Adipose tissue (tissue), 3 donors: ENCODE measurements around the gene MTHFS. TPM values are rescaled to one million over a fixed set of nuclear protein-coding genes. Genes with fewer than 3 reads are reported as not detected.
A peak's percentile ranks its signal among the peaks of the same experiment; 100 is the strongest.
"Not testable (repeated sequence)": the region's sequence is repeated elsewhere in the genome, so short reads cannot be mapped to it uniquely, and the experiment has no call there.

ENCODE experiments used
- H3K27ac ChIP-seq: one replicate; pipeline ENCODE4 v1.5.1; 2013; ENCODE audit warnings: low read depth, low read length
- WGBS, 3 donors: extraction: QIAGEN DNeasy Blood & Tissue Kit; methylation state at CpG; one replicate each; pipeline ENCODE4 v1.1.7; 2013; 5-methylcytosine and 5-hydroxymethylcytosine counted together
- polyA plus RNA-seq, 3 donors: library from polyadenylated mRNA; stranded (reverse); fragments of 200-250 nt; gene quantifications; one replicate each; pipeline ENCODE4 v1.2.3, GENCODE V29; 2013
- donor health status: healthy with polysubstance abuse.
- donor health status: Bipolar disorder and iron deficiency.
- donor health status: healthy.

MTHFS gene
- polyA plus RNA-seq, 3 donors = 60.4 to 94.7 (median 86.8) TPM

- WGBS, 3 donors = 94 to 99% (median 95%) methylated on average over 27 of the region's 27 CpGs
Measured at GRCh38 chr15:79919090-79919748, 22.4 kb upstream of the MTHFS start.

GRCh38 chr15:79918278-79918677 is 21.5 kb upstream of the MTHFS start:
- no peak overlapping the region for H3K27ac ChIP-seq
- 93 to 97% (median 96%) methylated on average over 11 of the region's 11 CpGs for WGBS, 3 donors

More at GRCh38 chr15:79919090-79919748, 22.4 kb upstream of the MTHFS start:
- no peak overlapping the region for H3K27ac ChIP-seq

GRCh38 chr15:79916502-79917132 is 19.8 kb upstream of the MTHFS start:
- WGBS, 3 donors = 60 to 75% (median 60%) methylated on average over 3 of the region's 3 CpGs
- H3K27ac ChIP-seq = no peak overlapping the region

GRCh38 chr15:79915776-79916501 is 19.1 kb upstream of the MTHFS start:
- H3K27ac ChIP-seq = not testable (repeated sequence)
- WGBS, 3 donors = 75 to 93% (median 83%) methylated on average over 3 of the region's 3 CpGs

- H3K27ac ChIP-seq = no peak overlapping the region
Measured at GRCh38 chr15:79914728-79915127, 17.9 kb upstream of the MTHFS start.

- WGBS, 3 donors = 60 to 86% (median 84%) methylated on average over 4 of the region's 4 CpGs
- H3K27ac ChIP-seq = not testable (repeated sequence)
Measured at GRCh38 chr15:79909556-79910335, 12.9 kb upstream of the MTHFS start.

- no peak overlapping the region for H3K27ac ChIP-seq
- WGBS, 3 donors = 73 to 89% (median 83%) methylated on average over 4 of the region's 4 CpGs
Measured at GRCh38 chr15:79904271-79904670, 7.5 kb upstream of the MTHFS start.

- H3K27ac ChIP-seq = no peak overlapping the region
- WGBS, 3 donors = 84 to 95% (median 91%) methylated on average over 1 of the region's 1 CpG
Measured at GRCh38 chr15:79903626-79904025, 6.8 kb upstream of the MTHFS start.

GRCh38 chr15:79903144-79903543 is 6.3 kb upstream of the MTHFS start:
- WGBS, 3 donors = 89 to 95% (median 93%) methylated on average over 2 of the region's 2 CpGs
- H3K27ac ChIP-seq = no peak overlapping the region

- no peak overlapping the region for H3K27ac ChIP-seq
- 52 to 65% (median 65%) methylated on average over 1 of the region's 1 CpG for WGBS, 3 donors
Measured at GRCh38 chr15:79901958-79902357, 5.1 kb upstream of the MTHFS start.

GRCh38 chr15:79900818-79901378 is 4.1 kb upstream of the MTHFS start:
- WGBS, 3 donors = 91 to 96% (median 95%) methylated on average over 4 of the region's 4 CpGs

GRCh38 chr15:79900087-79900486 is 3.3 kb upstream of the MTHFS start:
- no peak overlapping the region for H3K27ac ChIP-seq
- 76 to 96% (median 82%) methylated on average over 9 of the region's 9 CpGs for WGBS, 3 donors

More at GRCh38 chr15:79900818-79901378, 4.1 kb upstream of the MTHFS start:
- H3K27ac ChIP-seq = not testable (repeated sequence)

GRCh38 chr15:79898786-79899185 is 2.0 kb upstream of the MTHFS start:
- WGBS, 3 donors = 30 to 69% (median 47%) methylated on average over 3 of the region's 3 CpGs
- not testable (repeated sequence) for H3K27ac ChIP-seq

- peak overlapping the region; percentile 19 for H3K27ac ChIP-seq
- 72 to 87% (median 80%) methylated on average over 4 of the region's 4 CpGs for WGBS, 3 donors
Measured at GRCh38 chr15:79898369-79898768, 1.6 kb upstream of the MTHFS start.

- WGBS, 3 donors = 48 to 77% (median 54%) methylated on average over 6 of the region's 6 CpGs
- peak overlapping the region; percentile 36 for H3K27ac ChIP-seq
Measured at GRCh38 chr15:79897701-79898113, 893 bp upstream of the MTHFS start.

GRCh38 chr15:79897380-79897678 is 515 bp upstream of the MTHFS start:
- WGBS, 3 donors = 6 to 18% (median 12%) methylated on average over 8 of the region's 8 CpGs
- H3K27ac ChIP-seq = peak overlapping the region; percentile 98

- WGBS, 3 donors = 6 to 14% (median 11%) methylated on average over 10 of the region's 10 CpGs
- peak overlapping the region; percentile 98 for H3K27ac ChIP-seq
Measured at GRCh38 chr15:79896131-79896633, 632 bp downstream of the MTHFS start.
